Fibroblast of skin of back (primary cell): ENCODE results near the gene KIF26B.
"Not testable (repeated sequence)": the region's sequence is repeated elsewhere in the genome, so short reads cannot be mapped to it uniquely, and the experiment has no call there.

ENCODE experiments used
- DNase-seq: peaks from one replicate; pipeline ENCODE4 v3.0.0-alpha.2; 2013

The KIF26B gene

GRCh38 chr1:245687636-245688535, 533.1 kb downstream of the KIF26B start:
- no peak for DNase-seq

- DNase-seq: no peak
Observed at GRCh38 chr1:245688536-245689453, 534.0 kb downstream of the KIF26B start.

- peak; percentile 23 for DNase-seq
Observed at GRCh38 chr1:245690156-245690690, 535.4 kb downstream of the KIF26B start.

- DNase-seq: no peak
Observed at GRCh38 chr1:245690946-245691541, 536.3 kb downstream of the KIF26B start.

GRCh38 chr1:245691897-245692296, 537.1 kb downstream of the KIF26B start:
- DNase-seq: no peak

GRCh38 chr1:245692318-245692717, 537.5 kb downstream of the KIF26B start:
- no peak for DNase-seq

GRCh38 chr1:245693116-245693793, 538.5 kb downstream of the KIF26B start:
- no peak for DNase-seq

GRCh38 chr1:245693941-245694752, 539.4 kb downstream of the KIF26B start:
- DNase-seq: no peak

- no peak for DNase-seq
Observed at GRCh38 chr1:245694753-245695195, 540.0 kb downstream of the KIF26B start.

- DNase-seq: no peak
Observed at GRCh38 chr1:245695211-245695610, 540.4 kb downstream of the KIF26B start.

GRCh38 chr1:245695701-245696100, 540.9 kb downstream of the KIF26B start:
- DNase-seq: not testable (repeated sequence)

GRCh38 chr1:245698116-245698515, 543.3 kb downstream of the KIF26B start:
- DNase-seq: no peak

GRCh38 chr1:245698860-245699259, 544.1 kb downstream of the KIF26B start:
- DNase-seq: no peak

- no peak for DNase-seq
Observed at GRCh38 chr1:245700631-245701030, 545.8 kb downstream of the KIF26B start.

GRCh38 chr1:245701631-245702030, 546.8 kb downstream of the KIF26B start:
- no peak for DNase-seq

GRCh38 chr1:245702346-245702745, 547.6 kb downstream of the KIF26B start:
- no peak for DNase-seq

GRCh38 chr1:245704341-245704740, 549.6 kb downstream of the KIF26B start:
- DNase-seq: no peak

GRCh38 chr1:245704765-245705164, 550.0 kb downstream of the KIF26B start:
- peak; percentile 70 for DNase-seq

GRCh38 chr1:245707941-245708340, 553.2 kb downstream of the KIF26B start:
- DNase-seq: no peak

- DNase-seq: no peak
Observed at GRCh38 chr1:245710961-245711903, 556.4 kb downstream of the KIF26B start.
